ENCODE data around the gene TBC1D10A. TPM values are rescaled to one million over a fixed set of nuclear protein-coding genes. Genes with fewer than 3 reads are reported as not detected.

TBC1D10A gene
- total RNA-seq, 1 donor from 2014 or later, result 10.6 TPM

DNA sequence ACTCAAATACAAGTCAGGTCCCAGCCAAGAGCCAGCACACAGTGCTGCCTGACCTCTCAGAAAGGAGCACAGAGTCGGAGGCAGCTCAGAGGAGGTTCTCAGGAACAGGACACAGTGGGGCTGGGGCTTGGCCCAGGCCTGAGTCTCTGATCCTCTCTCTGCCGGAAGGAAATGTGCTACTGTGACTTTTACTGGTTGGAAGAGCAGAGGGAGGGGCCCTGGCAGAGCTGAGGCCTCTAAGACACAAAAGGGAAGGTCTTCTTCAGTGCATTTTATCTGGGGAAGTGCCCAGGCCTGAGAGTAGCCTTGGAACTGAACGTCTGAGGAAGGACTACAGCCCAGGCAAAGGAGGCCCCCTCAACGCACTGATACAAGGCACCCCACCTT, 21.2 kb downstream of the TBC1D10A start:
- no peak for DNase-seq (ENCODE audit: low spot score, unreplicated experiment)
- no peaks in the 10 kb centered on the region for H3K27me3 Mint-ChIP-seq
- H3K36me3 Mint-ChIP-seq (ENCODE audit: insufficient read depth), result no peaks in the 10 kb centered on the region
- H3K9me3 Mint-ChIP-seq (ENCODE audit: low read depth), result no peaks in the 10 kb centered on the region
- H3K27ac Mint-ChIP-seq, result peak overlapping the region; percentile 18
- TF ChIP-seq, protein P1, sequence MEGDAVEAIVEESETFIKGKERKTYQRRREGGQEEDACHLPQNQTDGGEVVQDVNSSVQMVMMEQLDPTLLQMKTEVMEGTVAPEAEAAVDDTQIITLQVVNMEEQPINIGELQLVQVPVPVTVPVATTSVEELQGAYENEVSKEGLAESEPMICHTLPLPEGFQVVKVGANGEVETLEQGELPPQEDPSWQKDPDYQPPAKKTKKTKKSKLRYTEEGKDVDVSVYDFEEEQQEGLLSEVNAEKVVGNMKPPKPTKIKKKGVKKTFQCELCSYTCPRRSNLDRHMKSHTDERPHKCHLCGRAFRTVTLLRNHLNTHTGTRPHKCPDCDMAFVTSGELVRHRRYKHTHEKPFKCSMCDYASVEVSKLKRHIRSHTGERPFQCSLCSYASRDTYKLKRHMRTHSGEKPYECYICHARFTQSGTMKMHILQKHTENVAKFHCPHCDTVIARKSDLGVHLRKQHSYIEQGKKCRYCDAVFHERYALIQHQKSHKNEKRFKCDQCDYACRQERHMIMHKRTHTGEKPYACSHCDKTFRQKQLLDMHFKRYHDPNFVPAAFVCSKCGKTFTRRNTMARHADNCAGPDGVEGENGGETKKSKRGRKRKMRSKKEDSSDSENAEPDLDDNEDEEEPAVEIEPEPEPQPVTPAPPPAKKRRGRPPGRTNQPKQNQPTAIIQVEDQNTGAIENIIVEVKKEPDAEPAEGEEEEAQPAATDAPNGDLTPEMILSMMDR (IDR thresholded peaks at IDR 0.05; ENCODE audit: unreplicated experiment), result no peak
- peaks cover 10% of the 10 kb centered on the region for H3K4me1 Mint-ChIP-seq (ENCODE audit: low read depth)
- H3K4me3 Mint-ChIP-seq (ENCODE audit: low read depth), result no peak overlapping the region

GRCh38 chr22:30304495-30305244, 22.1 kb downstream of the TBC1D10A start:
- no peak for DNase-seq (ENCODE audit: low spot score, unreplicated experiment)

GRCh38 chr22:30302810-30303138, 24.0 kb downstream of the TBC1D10A start:
- Mint-ChIP-seq H3K27ac (peak overlapping the region; percentile 7), H3K4me1 (ENCODE audit: low read depth) (peaks cover 19% of the 10 kb centered on the region), H3K4me3 (ENCODE audit: low read depth) (no peak overlapping the region), H3K9me3 (ENCODE audit: low read depth) (no peaks in the 10 kb centered on the region), H3K27me3 (no peaks in the 10 kb centered on the region), H3K36me3 (ENCODE audit: insufficient read depth) (no peaks in the 10 kb centered on the region)
- TF ChIP-seq, protein P1 (IDR thresholded peaks at IDR 0.05; ENCODE audit: unreplicated experiment), result no peak
- no peak for DNase-seq (ENCODE audit: low spot score, unreplicated experiment)

More at GRCh38 chr22:30304495-30305244, 22.1 kb downstream of the TBC1D10A start:
- TF ChIP-seq, protein P1 (IDR thresholded peaks at IDR 0.05; ENCODE audit: unreplicated experiment), result no peak
- Mint-ChIP-seq H3K4me3 (ENCODE audit: low read depth) (no peak overlapping the region), H3K27ac (no peak overlapping the region), H3K36me3 (ENCODE audit: insufficient read depth) (no peaks in the 10 kb centered on the region), H3K4me1 (ENCODE audit: low read depth) (peaks cover 8% of the 10 kb centered on the region), H3K27me3 (no peaks in the 10 kb centered on the region), H3K9me3 (ENCODE audit: low read depth) (no peaks in the 10 kb centered on the region)

GRCh38 chr22:30301995-30302809, 24.5 kb downstream of the TBC1D10A start:
- no peak for DNase-seq (ENCODE audit: low spot score, unreplicated experiment)
- no peaks in the 10 kb centered on the region for H3K36me3 Mint-ChIP-seq (ENCODE audit: insufficient read depth)
- H3K27ac Mint-ChIP-seq, result peak overlapping the region; percentile 7
- no peaks in the 10 kb centered on the region for H3K27me3 Mint-ChIP-seq
- TF ChIP-seq, protein P1 (IDR thresholded peaks at IDR 0.05; ENCODE audit: unreplicated experiment), result no peak
- peaks cover 20% of the 10 kb centered on the region for H3K4me1 Mint-ChIP-seq (ENCODE audit: low read depth)
- H3K9me3 Mint-ChIP-seq (ENCODE audit: low read depth), result no peaks in the 10 kb centered on the region
- no peak overlapping the region for H3K4me3 Mint-ChIP-seq (ENCODE audit: low read depth)

- Mint-ChIP-seq H3K36me3 (ENCODE audit: insufficient read depth) (peaks cover under 1% of the 10 kb centered on the region), H3K27me3 (no peaks in the 10 kb centered on the region), H3K9me3 (ENCODE audit: low read depth) (no peaks in the 10 kb centered on the region), H3K4me3 (ENCODE audit: low read depth) (no peak overlapping the region), H3K4me1 (ENCODE audit: low read depth) (peaks cover 13% of the 10 kb centered on the region), H3K27ac (no peak overlapping the region)
- no peak for DNase-seq (ENCODE audit: low spot score, unreplicated experiment)
- TF ChIP-seq, protein P1 (IDR thresholded peaks at IDR 0.05; ENCODE audit: unreplicated experiment), result no peak
Measured at GRCh38 chr22:30299322-30299721, 27.4 kb downstream of the TBC1D10A start.
